HG02642 (cell line): ENCODE results near the gene MLYCD.
"Not testable (repeated sequence)": the region's sequence is repeated elsewhere in the genome, so short reads cannot be mapped to it uniquely, and the experiment has no call there.

Experiments
- ATAC-seq: cut with Tn5 transposase; IDR thresholded peaks from one replicate; pipeline ENCODE4 v1.9.1; 2021; ENCODE audit warnings: mild to moderate bottlenecking; ENCODE audit not compliant: unreplicated experiment, poor library complexity

Gene MLYCD

DNA sequence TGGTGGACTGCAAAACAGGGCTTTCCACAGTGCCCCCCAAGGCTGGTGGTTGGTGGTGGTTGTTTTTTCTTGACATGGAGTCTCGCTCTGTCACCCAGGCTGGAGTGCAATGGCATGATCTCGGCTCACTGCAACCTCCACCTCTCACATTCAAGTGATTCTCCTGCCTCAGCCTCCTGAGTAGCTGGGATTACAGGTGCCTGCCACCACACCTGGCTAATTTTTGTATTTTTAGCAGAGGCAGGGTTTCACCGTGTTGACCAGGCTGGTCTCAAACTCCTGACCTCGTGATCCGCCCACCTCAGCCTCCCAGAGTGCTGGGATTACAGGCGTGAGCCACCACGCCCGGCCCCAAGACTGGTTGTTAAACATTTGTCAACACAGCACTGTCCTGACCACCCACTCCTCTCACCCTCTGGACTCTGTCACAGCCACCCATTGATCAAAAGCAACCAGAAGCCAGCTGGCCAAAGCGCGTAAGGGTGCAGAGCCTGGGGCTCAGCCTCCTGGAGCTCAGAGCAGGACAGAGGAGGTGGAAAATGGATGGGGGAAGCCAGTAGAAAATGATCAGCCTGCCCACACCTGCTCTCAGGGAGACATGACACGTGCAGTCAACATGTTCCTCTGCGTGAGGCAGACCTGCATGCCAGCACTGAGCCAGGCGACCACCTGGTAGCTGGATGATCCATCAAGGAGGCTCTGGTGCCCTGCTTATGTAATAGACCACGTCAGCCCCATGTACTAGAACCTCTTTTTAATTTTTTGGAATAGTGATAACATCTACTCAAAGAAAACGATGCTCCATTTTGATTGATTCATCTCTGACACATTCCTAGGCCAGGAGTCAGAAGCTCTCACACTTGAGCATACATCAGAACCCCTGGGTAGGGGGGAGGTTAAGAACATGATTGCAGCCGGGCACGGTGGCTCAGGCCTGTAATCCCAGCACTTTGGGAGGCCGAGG is 39.3 kb downstream of the MLYCD start:
- no peak for ATAC-seq

- ATAC-seq, result no peak
Measured at GRCh38 chr16:83939266-83939855, 40.4 kb downstream of the MLYCD start.

- ATAC-seq, result no peak
Measured at GRCh38 chr16:83940119-83940518, 41.2 kb downstream of the MLYCD start.

DNA sequence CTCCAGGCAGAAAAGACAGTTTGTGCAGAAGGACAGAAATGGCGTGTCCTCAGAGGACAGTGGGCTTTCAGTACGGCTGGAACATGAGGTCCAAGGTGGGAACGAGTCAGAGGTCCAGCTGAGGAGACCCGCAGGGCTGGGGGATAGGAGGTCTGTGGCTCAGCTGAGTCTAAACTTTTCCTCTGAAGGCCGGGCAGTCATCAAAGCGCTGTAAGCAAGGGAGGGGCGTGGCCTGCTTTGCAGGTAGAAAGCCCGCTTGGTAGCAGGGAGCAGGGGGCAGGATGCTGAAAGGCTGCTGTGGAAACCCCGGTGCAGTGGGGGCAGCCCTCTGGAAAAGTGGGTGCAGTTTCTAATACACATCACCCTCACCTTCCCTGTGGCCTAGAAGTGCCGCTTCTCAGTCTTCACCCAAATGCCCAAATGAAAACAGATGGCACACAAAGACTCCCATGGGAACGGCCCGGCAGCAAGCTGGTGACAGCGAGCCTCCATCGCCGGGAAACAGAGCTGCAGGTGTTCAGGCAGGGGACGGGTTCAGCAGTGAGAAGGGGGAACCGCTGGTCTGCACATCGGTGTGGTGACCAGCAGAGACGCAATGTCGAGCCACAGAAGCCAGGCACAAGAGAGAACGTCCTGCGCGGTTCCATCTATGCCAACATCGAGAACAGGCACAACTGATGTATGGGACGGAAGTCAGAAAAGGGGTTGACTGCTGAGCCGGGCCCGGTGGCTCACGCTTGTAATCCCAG is 41.9 kb downstream of the MLYCD start:
- no peak for ATAC-seq

DNA sequence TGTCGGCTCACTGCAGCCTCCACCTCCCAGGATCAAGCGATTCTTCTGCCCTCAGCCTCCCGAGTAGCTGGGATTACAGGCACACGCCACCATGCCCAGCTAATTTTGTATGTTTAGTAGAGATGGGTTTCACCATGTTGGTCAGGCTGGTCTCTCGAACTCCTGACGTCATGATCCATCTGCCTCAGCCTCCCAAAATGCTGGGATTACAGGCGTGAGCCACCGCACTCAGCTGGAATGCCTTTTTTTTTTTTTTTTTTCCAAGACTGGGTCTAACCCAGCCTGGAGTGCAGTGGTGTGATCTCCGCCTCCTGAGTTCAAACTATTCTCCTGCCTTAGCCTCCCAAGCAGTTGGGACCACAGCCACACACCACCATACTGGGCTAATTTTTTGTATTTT is 42.6 kb downstream of the MLYCD start:
- ATAC-seq, result not testable (repeated sequence)

GRCh38 chr16:83942074-83942473 is 43.2 kb downstream of the MLYCD start:
- no peak for ATAC-seq

GRCh38 chr16:83942815-83943515 is 44.0 kb downstream of the MLYCD start:
- ATAC-seq, result no peak

DNA sequence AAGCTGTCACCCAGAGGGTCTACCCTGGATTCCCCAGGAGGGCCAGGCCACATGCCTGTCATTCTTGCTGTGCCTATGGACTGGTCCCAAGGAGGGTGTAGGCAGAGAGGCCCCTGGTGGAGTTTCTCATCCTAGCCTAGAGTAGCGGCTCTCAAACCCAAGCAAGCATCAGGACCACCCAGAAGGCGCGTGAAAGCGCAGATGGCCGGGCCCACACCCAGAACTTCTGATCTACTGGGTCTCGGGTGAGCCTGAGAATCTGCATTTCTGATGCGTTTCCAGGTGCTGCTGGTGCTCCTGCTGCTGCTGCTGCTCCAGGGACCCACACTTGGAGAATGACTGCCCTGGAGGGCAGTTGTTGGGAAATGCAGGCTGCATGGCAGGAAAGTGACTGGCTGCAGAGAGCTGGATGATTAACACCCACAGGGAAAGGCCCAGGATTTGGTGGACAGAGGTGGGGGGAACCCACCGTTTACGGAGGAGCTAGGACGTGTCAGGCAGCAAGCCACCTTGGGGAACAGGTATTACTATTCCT is 44.7 kb downstream of the MLYCD start:
- no peak for ATAC-seq

GRCh38 chr16:83945587-83945986 is 46.7 kb downstream of the MLYCD start:
- no peak for ATAC-seq

- no peak for ATAC-seq
Measured at GRCh38 chr16:83946154-83946780, 47.4 kb downstream of the MLYCD start.

- ATAC-seq, result no peak
Measured at GRCh38 chr16:83946781-83947566, 48.1 kb downstream of the MLYCD start.

DNA sequence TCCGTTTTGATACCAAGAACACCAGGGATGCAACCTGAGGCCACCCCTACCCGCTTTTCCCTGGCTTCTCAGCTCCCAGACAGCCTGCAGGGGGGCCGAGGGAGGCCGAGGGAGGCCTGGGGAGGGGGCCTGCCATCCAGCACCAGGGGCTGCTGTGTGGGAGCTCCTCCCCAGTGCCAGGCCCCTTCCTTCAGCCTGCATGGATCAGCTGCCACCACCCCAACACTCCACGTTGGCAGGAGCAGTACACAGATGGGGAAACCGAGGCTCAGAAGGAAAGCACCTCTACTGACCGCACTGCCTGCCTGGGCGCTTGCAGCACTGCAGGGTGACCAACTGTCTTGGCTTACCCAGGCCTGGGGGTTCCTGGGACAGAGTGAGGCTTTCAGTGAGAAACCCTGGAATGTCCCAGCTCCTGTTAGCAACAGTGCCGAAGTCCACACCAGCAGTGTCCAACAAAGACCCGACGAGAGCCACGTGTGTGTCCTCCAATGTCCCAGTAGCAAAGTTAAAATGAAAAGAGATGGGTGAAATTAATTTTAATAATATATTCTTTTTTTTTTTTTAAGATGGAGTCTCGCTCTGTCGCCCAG is 48.8 kb downstream of the MLYCD start:
- no peak for ATAC-seq

DNA sequence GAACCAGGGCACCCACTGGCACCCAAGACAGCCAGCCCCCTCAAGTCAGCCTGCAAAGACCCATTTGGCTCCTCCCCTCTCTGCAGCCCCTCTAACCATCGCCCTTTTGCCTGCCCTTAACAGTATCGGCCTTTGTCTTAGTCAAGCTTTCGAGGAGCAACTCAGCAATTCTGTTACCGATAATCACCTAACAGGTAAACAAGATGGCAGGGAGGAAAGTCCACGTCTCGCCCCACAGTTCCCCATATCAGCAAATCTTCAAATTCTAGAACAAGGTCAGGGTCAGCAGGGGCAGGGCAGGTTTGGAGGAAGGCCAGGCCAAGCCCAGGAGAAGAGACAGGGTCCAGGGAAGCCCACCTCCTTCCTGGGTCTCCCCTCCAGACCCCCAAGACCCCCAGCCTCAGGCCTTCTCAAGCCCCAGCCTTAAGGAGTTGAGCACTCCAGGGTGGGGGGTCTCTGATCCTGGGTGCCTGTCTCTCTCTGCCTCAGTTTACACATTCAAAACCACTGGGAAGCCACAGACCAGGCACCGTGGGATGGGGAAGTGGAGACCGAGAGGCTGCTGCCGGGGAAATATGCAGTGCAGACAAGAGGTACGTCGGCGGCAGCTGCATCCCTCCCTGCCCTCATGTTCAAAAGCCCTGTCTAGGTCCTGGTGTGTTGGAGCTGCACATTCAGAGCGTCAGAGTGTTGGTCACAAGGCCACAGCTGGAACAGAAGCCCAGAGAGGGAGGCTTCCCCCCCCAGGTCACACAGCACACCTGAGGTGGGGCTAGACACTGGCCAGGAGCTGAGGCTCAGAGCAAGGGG is 50.2 kb downstream of the MLYCD start:
- no peak for ATAC-seq

DNA sequence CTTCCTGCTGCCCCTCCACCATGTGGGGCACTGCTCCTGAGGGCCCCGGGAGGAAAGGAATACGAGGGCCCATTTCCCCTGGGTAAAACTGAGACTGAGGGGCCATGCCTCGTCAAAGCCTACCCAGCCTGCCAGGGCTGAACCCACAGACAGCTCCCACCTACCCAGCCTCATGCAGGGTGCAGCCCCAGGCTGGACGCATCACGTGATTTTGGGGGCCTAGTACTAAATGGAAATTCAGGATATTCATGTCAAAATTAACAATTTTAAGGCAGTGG is 50.7 kb downstream of the MLYCD start:
- ATAC-seq, result no peak

GRCh38 chr16:83950862-83951399 is 52.0 kb downstream of the MLYCD start:
- ATAC-seq, result not testable (repeated sequence)

DNA sequence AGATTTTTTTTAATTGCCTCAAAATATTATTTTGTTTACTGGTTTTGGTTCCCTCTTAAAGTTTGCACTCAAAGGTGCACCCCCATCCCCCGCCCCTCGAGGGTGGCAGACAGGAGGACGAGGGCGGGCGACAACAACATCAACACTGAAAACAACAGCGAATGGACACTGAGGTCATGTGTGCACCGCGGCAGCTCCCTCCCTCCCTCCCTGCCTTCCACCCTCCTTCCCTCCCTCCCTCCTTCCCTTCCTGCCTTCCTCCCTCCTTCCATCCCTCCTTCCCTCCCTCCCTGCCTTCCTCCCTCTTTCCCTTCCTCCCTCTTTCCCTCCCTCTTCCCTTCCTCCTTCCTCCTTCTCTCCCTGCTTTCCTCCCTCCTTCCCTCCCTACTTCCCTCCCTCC is 52.6 kb downstream of the MLYCD start:
- ATAC-seq, result no peak

DNA sequence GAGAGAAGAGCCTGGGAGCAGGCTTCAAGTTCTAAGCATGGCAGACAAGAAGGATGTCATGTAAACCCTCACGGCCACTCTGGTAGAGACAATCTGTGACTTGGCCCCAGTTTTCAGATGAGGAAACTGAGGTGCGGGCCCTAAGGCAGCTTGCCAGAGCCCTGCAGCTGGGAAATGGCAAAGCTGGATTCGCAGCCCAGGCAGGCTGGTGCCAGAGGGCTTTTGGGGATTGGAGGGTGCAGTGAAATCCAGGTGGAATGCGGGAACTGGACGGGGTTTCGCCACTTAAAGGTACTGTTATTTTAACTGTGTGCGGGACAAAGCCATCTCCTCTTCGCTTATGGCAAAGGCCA is 53.6 kb downstream of the MLYCD start:
- no peak for ATAC-seq
